GM19240 (cell line): ENCODE measurements around the gene EPHB6.

Experiments used
- DNase-seq: peaks from one replicate; pipeline ENCODE4 v3.0.0; 2011; ENCODE audit warnings: low spot score; ENCODE audit not compliant: insufficient read length

The EPHB6 gene

GRCh38 chr7:142833174-142834048 is 21.5 kb upstream of the EPHB6 start:
- DNase-seq: no peak

- DNase-seq: no peak
These were observed 19.4 kb upstream of the EPHB6 start for GRCh38 chr7:142835487-142835886.

GRCh38 chr7:142836426-142836825 is 18.4 kb upstream of the EPHB6 start:
- DNase-seq: no peak

- DNase-seq: no peak
These were observed 16.2 kb upstream of the EPHB6 start for GRCh38 chr7:142838461-142839213.

GRCh38 chr7:142842251-142842766 is 12.6 kb upstream of the EPHB6 start:
- DNase-seq: no peak

- DNase-seq: no peak
These were observed 7.5 kb upstream of the EPHB6 start for GRCh38 chr7:142847353-142847752.

- DNase-seq: no peak
These were observed 3.6 kb upstream of the EPHB6 start for GRCh38 chr7:142851269-142851668.

- DNase-seq: no peak
These were observed 3.0 kb upstream of the EPHB6 start for GRCh38 chr7:142851919-142852318.

- DNase-seq: peak; percentile 75
These were observed 1.0 kb upstream of the EPHB6 start for GRCh38 chr7:142853739-142854371.

GRCh38 chr7:142855114-142855743 is 353 bp downstream of the EPHB6 start:
- DNase-seq: no peak

GRCh38 chr7:142855756-142856564 is 1.1 kb downstream of the EPHB6 start:
- no peak for DNase-seq

GRCh38 chr7:142856565-142857245 is 1.8 kb downstream of the EPHB6 start:
- no peak for DNase-seq

- no peak for DNase-seq
These were observed 2.7 kb downstream of the EPHB6 start for GRCh38 chr7:142857625-142858024.

- no peak for DNase-seq
These were observed 4.5 kb downstream of the EPHB6 start for GRCh38 chr7:142859411-142859810.

GRCh38 chr7:142859829-142860228 is 5.0 kb downstream of the EPHB6 start:
- no peak for DNase-seq

- DNase-seq: no peak
These were observed 6.1 kb downstream of the EPHB6 start for GRCh38 chr7:142860968-142861367.

GRCh38 chr7:142862351-142862750 is 7.5 kb downstream of the EPHB6 start:
- DNase-seq: no peak

- no peak for DNase-seq
These were observed 8.0 kb downstream of the EPHB6 start for GRCh38 chr7:142862786-142863400.

- no peak for DNase-seq
These were observed 9.2 kb downstream of the EPHB6 start for GRCh38 chr7:142863891-142864685.
